Measurements from ENCODE around the gene BIN1. TPM values are rescaled to one million over a fixed set of nuclear protein-coding genes. Genes with fewer than 3 reads are reported as not detected.

Gene BIN1
- total and polyA plus RNA-seq, 12 donors = 62.1 to 207 (median 125) TPM

DNA sequence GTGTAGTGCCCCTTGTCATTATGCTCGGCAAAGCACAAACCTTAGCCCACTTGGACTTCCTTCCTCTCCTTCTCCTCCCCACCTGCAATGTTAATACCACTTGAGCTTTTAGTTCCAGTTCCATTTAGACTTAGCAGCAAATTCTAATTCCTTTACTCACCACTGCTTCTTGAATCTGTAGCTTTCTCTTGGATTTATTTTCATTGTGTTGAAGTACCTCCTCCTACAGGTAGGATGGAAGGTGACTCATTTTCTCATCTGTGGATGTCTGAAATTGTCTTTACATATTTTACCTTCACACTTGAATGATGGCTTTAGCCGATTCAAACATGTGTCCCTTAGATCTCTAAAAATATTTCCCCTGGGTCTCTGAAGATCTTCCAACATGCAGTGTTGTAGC, 32.8 kb upstream of the BIN1 start:
- peaks cover 6 to 22% of the 10 kb centered on the region in 2 donors for H3K4me1 ChIP-seq (replicated peaks in 1 of 2)
- H3K9me3 ChIP-seq (replicated peaks in 1 of 3) = no peaks in the 10 kb centered on the region
- TF ChIP-seq CTCF (IDR thresholded peaks at IDR 0.05) (no peak), POLR2A (IDR thresholded peaks at IDR 0.05) (no peak)
- no peaks in the 10 kb centered on the region for H3K27me3 ChIP-seq
- intact Hi-C loops (cut with DNase I) = loop anchor here in 1 of 2 donors (10.0 kb wide), 1 partner anchor 65 kb away; no protein-coding TSS in a partner anchor
- DNase-seq = no peak
- no peaks in the 10 kb centered on the region for H3K36me3 ChIP-seq (replicated peaks in 1 of 2)
- WGBS, 4 donors = 69 to 74% (median 71%) methylated on average over 2 of the region's 2 CpGs
- no peak overlapping the region for H3K4me3 ChIP-seq
- no peak overlapping the region for H3K27ac ChIP-seq

- peak in 2 of 7 donors; percentile 8 to 36 for DNase-seq
- 88 to 94% (median 90%) methylated on average over 5 to 12 of the region's 12 CpGs for WGBS, 4 donors
- intact Hi-C loops (cut with DNase I) = no loop called here
Observed at GRCh38 chr2:127138281-127138680, 31.3 kb upstream of the BIN1 start.

GRCh38 chr2:127137741-127138140, 30.8 kb upstream of the BIN1 start:
- no peaks in the 10 kb centered on the region for H3K36me3 ChIP-seq (replicated peaks in 1 of 2)
- no peaks in the 10 kb centered on the region for H3K9me3 ChIP-seq (replicated peaks in 1 of 3)
- 87 to 92% (median 91%) methylated on average over 10 to 15 of the region's 15 CpGs for WGBS, 4 donors
- no peaks in the 10 kb centered on the region for H3K27me3 ChIP-seq
- intact Hi-C loops (cut with DNase I) = no loop called here
- H3K27ac ChIP-seq = no peak overlapping the region
- no peak overlapping the region for H3K4me3 ChIP-seq
- DNase-seq = peak in 2 of 7 donors; percentile 12 to 36
- H3K4me1 ChIP-seq (replicated peaks in 1 of 2) = peaks cover 0 to 5% of the 10 kb centered on the region in 2 donors
- TF ChIP-seq POLR2A (IDR thresholded peaks at IDR 0.05) (no peak), CTCF (IDR thresholded peaks at IDR 0.05) (no peak)

More at GRCh38 chr2:127138281-127138680, 31.3 kb upstream of the BIN1 start:
- H3K4me3 ChIP-seq = no peak overlapping the region
- H3K36me3 ChIP-seq (replicated peaks in 1 of 2) = no peaks in the 10 kb centered on the region
- no peaks in the 10 kb centered on the region for H3K27me3 ChIP-seq
- H3K27ac ChIP-seq = no peak overlapping the region
- H3K4me1 ChIP-seq (replicated peaks in 1 of 2) = peaks cover 0 to 8% of the 10 kb centered on the region in 2 donors
- TF ChIP-seq POLR2A (IDR thresholded peaks at IDR 0.05) = no peak
- no peak for TF ChIP-seq CTCF (IDR thresholded peaks at IDR 0.05)
- no peaks in the 10 kb centered on the region for H3K9me3 ChIP-seq (replicated peaks in 1 of 3)

DNA sequence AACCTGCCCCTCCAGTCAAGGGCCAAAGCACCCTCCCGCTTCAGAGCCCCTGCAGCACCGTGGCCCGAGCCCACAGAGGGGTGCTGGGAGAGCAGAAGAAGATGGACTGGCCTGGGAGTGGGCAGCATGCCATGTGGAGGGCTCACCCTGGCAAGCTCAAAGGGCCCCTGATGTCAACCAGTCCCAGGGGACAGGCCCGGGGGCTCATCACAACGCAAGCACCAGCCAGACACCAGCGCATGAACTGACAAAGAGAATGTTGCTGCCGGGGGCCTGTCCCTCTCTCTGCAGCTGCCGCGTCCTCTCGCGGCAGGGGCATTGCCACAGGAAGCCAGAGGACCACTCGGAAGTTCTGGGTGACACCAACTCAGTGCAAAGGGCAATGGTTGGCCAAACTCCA, 30.3 kb upstream of the BIN1 start:
- peak in 2 of 7 donors; percentile 21 to 40 for DNase-seq
- no peaks in the 10 kb centered on the region for H3K9me3 ChIP-seq (replicated peaks in 1 of 3)
- H3K4me1 ChIP-seq (replicated peaks in 1 of 2) = peaks cover 0 to 5% of the 10 kb centered on the region in 2 donors
- 90 to 93% (median 92%) methylated on average over 7 to 12 of the region's 12 CpGs for WGBS, 4 donors
- no peaks in the 10 kb centered on the region for H3K36me3 ChIP-seq (replicated peaks in 1 of 2)
- H3K27ac ChIP-seq = no peak overlapping the region
- intact Hi-C loops (cut with DNase I) = no loop called here
- TF ChIP-seq POLR2A (IDR thresholded peaks at IDR 0.05) (no peak), CTCF (IDR thresholded peaks at IDR 0.05) (no peak)
- no peak overlapping the region for H3K4me3 ChIP-seq
- H3K27me3 ChIP-seq = no peaks in the 10 kb centered on the region
